NOMO-1 (cell line): Measurements from ENCODE around the gene GNB1L.

Experiments
- DNase-seq, 2 experiments: peaks; one replicate each; lab custom pipeline; 2025; ENCODE audit not compliant: unreplicated experiment in 2 of 2; lab: John Stamatoyannopoulos, UW

The GNB1L gene

GRCh38 chr22:19865141-19865829 lies 10.6 kb upstream of the GNB1L start:
- DNase-seq: no peak

GRCh38 chr22:19864538-19865106 lies 9.9 kb upstream of the GNB1L start:
- no peak for DNase-seq

GRCh38 chr22:19863571-19863970 lies 8.9 kb upstream of the GNB1L start:
- DNase-seq: no peak

GRCh38 chr22:19862619-19863246 lies 8.1 kb upstream of the GNB1L start:
- DNase-seq: no peak

GRCh38 chr22:19859861-19860510 lies 5.3 kb upstream of the GNB1L start:
- no peak for DNase-seq

- DNase-seq: no peak
Observed at GRCh38 chr22:19857382-19857781, 2.7 kb upstream of the GNB1L start.

- peak in 1 of 2 experiments; percentile 51 for DNase-seq
Observed at GRCh38 chr22:19855504-19856409, 1.1 kb upstream of the GNB1L start.

- DNase-seq: peak in 1 of 2 experiments; percentile 25
Observed at GRCh38 chr22:19853879-19854777, 546 bp downstream of the GNB1L start.

- DNase-seq: no peak
Observed at GRCh38 chr22:19853058-19853878, 1.4 kb downstream of the GNB1L start.

GRCh38 chr22:19852177-19852781 lies 2.4 kb downstream of the GNB1L start:
- no peak for DNase-seq

- DNase-seq: no peak
Observed at GRCh38 chr22:19851291-19852176, 3.1 kb downstream of the GNB1L start.

GRCh38 chr22:19850763-19851109 lies 3.9 kb downstream of the GNB1L start:
- DNase-seq: no peak

GRCh38 chr22:19849835-19850762 lies 4.6 kb downstream of the GNB1L start:
- no peak for DNase-seq

GRCh38 chr22:19848298-19849224 lies 6.1 kb downstream of the GNB1L start:
- no peak for DNase-seq

- DNase-seq: no peak
Observed at GRCh38 chr22:19847345-19847632, 7.4 kb downstream of the GNB1L start.
